ENCODE results near the gene STK32A. TPM values are rescaled to one million over a fixed set of nuclear protein-coding genes. Genes with fewer than 3 reads are reported as not detected.

Gene STK32A
- total RNA-seq, 1 experiment from 2014 or later: 1.2 TPM

- Histone ChIP-seq H4K20me1 (ENCODE audit: insufficient read depth) (no peaks in the 10 kb centered on the region), H3K79me2 (ENCODE audit: insufficient read depth, low read length) (no peaks in the 10 kb centered on the region), H3K4me1 (ENCODE audit: control insufficient read depth in 1 of 2, insufficient read depth in 2 of 2, low read length in 2 of 2) (no peaks in the 10 kb centered on the region), H3K9ac (ENCODE audit: low read length) (no peak overlapping the region), H3K4me3 (replicated peaks in 1 of 2; ENCODE audit: low read depth in 1 of 2, low read length in 2 of 2) (no peak overlapping the region), H3K27ac (ENCODE audit: low read depth, low read length) (no peak overlapping the region), H3K9me2 (ENCODE audit: insufficient read depth) (no peaks in the 10 kb centered on the region), H3K4me2 (ENCODE audit: low read length) (no peak overlapping the region), H3K27me3 (ENCODE audit: insufficient read depth, low read length) (0 out of 2 replicates have a peak, but pooled peaks cover 4% of the 10 kb centered on the region), H3K9me3 (ENCODE audit: control insufficient read depth in 1 of 2, insufficient read depth in 1 of 2, low read depth in 1 of 2, low read length in 2 of 2) (no peaks in the 10 kb centered on the region), H3K36me3 (ENCODE audit: control insufficient read depth in 1 of 2, insufficient read depth in 2 of 2, low read length in 2 of 2) (no peaks in the 10 kb centered on the region), H2AFZ (ENCODE audit: low read depth, low read length, poor library complexity, severe bottlenecking) (no peak overlapping the region)
- ChIA-PET POLR2A (no interaction called here), CTCF (no interaction called here), RAD21 (ENCODE audit: low non-redundant PET in 1 of 2, low total read pairs in 2 of 2, uncharacterized antibody in 2 of 2, unreplicated experiment in 2 of 2) (no interaction called here)
- DNase-seq (ENCODE audit: low read depth, low spot score) (no peak), ATAC-seq (no peak)
- intact Hi-C loops (cut with micrococcal nuclease): no loop called here
- TF ChIP-seq SRF (IDR thresholded peaks at IDR 0.05; ENCODE audit: low read depth): no peak
- no peak for TF ChIP-seq FOSL1 (IDR thresholded peaks at IDR 0.05; ENCODE audit: low read depth)
- TF ChIP-seq ELF1 (IDR thresholded peaks at IDR 0.05; ENCODE audit: borderline replicate concordance, low read depth): no peak
- TF ChIP-seq EGR1 (IDR thresholded peaks at IDR 0.05; ENCODE audit: low read depth): no peak
- TF ChIP-seq SP1 (IDR thresholded peaks at IDR 0.05; ENCODE audit: low read depth): no peak
- no peak for TF ChIP-seq CEBPB (IDR thresholded peaks at IDR 0.05; ENCODE audit: low read depth)
- TF ChIP-seq SIN3A (IDR thresholded peaks at IDR 0.05; ENCODE audit: low read depth): no peak
- no peak for TF ChIP-seq TCF7L2 (IDR thresholded peaks at IDR 0.05; ENCODE audit: borderline replicate concordance, extremely low read depth, insufficient read depth, insufficient read length)
- BruUV-seq (replicated peaks): no TSS peak
Observed at GRCh38 chr5:147287110-147287509, 52.3 kb downstream of the STK32A start.

- Histone ChIP-seq H3K27me3 (ENCODE audit: insufficient read depth, low read length) (0 out of 2 replicates have a peak, but pooled peaks cover 4% of the 10 kb centered on the region), H3K9ac (ENCODE audit: low read length) (no peak overlapping the region), H3K4me1 (ENCODE audit: control insufficient read depth in 1 of 2, insufficient read depth in 2 of 2, low read length in 2 of 2) (no peaks in the 10 kb centered on the region), H3K79me2 (ENCODE audit: insufficient read depth, low read length) (no peaks in the 10 kb centered on the region), H3K9me3 (ENCODE audit: control insufficient read depth in 1 of 2, insufficient read depth in 1 of 2, low read depth in 1 of 2, low read length in 2 of 2) (no peaks in the 10 kb centered on the region), H3K9me2 (ENCODE audit: insufficient read depth) (no peaks in the 10 kb centered on the region), H3K27ac (ENCODE audit: low read depth, low read length) (no peak overlapping the region), H2AFZ (ENCODE audit: low read depth, low read length, poor library complexity, severe bottlenecking) (no peak overlapping the region), H3K4me2 (ENCODE audit: low read length) (no peak overlapping the region), H3K36me3 (ENCODE audit: control insufficient read depth in 1 of 2, insufficient read depth in 2 of 2, low read length in 2 of 2) (no peaks in the 10 kb centered on the region), H3K4me3 (replicated peaks in 1 of 2; ENCODE audit: low read depth in 1 of 2, low read length in 2 of 2) (no peak overlapping the region), H4K20me1 (ENCODE audit: insufficient read depth) (no peaks in the 10 kb centered on the region)
- intact Hi-C loops (cut with micrococcal nuclease): no loop called here
- BruUV-seq (replicated peaks): no TSS peak
- ATAC-seq (no peak), DNase-seq (ENCODE audit: low read depth, low spot score) (no peak)
- CTCF ChIA-PET: no interaction called here
- POLR2A ChIA-PET: no interaction called here
- RAD21 ChIA-PET (ENCODE audit: low non-redundant PET in 1 of 2, low total read pairs in 2 of 2, uncharacterized antibody in 2 of 2, unreplicated experiment in 2 of 2): no interaction called here
- TF ChIP-seq POLR2AphosphoS5 (IDR thresholded peaks at IDR 0.05; ENCODE audit: low read depth, low read length): no peak
- no peak for TF ChIP-seq YY1 (IDR thresholded peaks at IDR 0.05; ENCODE audit: extremely low read depth, insufficient replicate concordance, low read depth, low read length)
- no peak for TF ChIP-seq ZBTB33 (IDR thresholded peaks at IDR 0.05; ENCODE audit: extremely low read depth, insufficient replicate concordance, low read length)
- no peak for TF ChIP-seq REST (IDR thresholded peaks at IDR 0.05; ENCODE audit: low read depth)
- TF ChIP-seq EZH2phosphoT487 (IDR thresholded peaks at IDR 0.05; ENCODE audit: borderline replicate concordance): no peak
- TF ChIP-seq ELF1 (IDR thresholded peaks at IDR 0.05; ENCODE audit: borderline replicate concordance, low read depth): no peak
- TF ChIP-seq CBX3 (IDR thresholded peaks at IDR 0.05; ENCODE audit: low read depth): no peak
- no peak for TF ChIP-seq RAD21 (IDR thresholded peaks at IDR 0.05; ENCODE audit: low read depth)
- TF ChIP-seq CEBPB (IDR thresholded peaks at IDR 0.05; ENCODE audit: low read depth): no peak
- no peak for TF ChIP-seq JUND (IDR thresholded peaks at IDR 0.05)
- no peak for TF ChIP-seq MAX (IDR thresholded peaks at IDR 0.05)
- no peak for TF ChIP-seq SIN3A (IDR thresholded peaks at IDR 0.05; ENCODE audit: low read depth)
Observed at GRCh38 chr5:147290261-147290660, 55.4 kb downstream of the STK32A start.
